HepG2 (cell line): ENCODE results near the gene PLCXD1. TPM values are rescaled to one million over a fixed set of nuclear protein-coding genes. Genes with fewer than 3 reads are reported as not detected.

Experiments
- NAIF1 ChIP-seq: sonication (generic); formaldehyde crosslinking; IDR thresholded peaks from 2 replicates; pipeline ENCODE4 v1.5.0; 2020; ENCODE audit warnings: mild to moderate bottlenecking, missing genetic modification reagents, borderline replicate concordance
- RNF2 ChIP-seq: fragments of 450-650 bp; conservative IDR thresholded peaks from 2 replicates; pipeline ENCODE4 v1.6.1; 2016; ENCODE audit warnings: low read depth
- STAT5B ChIP-seq: sonication (generic); formaldehyde crosslinking; IDR thresholded peaks from 2 replicates; pipeline ENCODE4 v1.4.0; 2020; ENCODE audit warnings: missing genetic modification reagents
- ZNF275 ChIP-seq: sonication (generic); formaldehyde crosslinking; IDR thresholded peaks from 2 replicates; pipeline ENCODE4 v1.8.0; 2022; ENCODE audit warnings: missing genetic modification reagents, mild to moderate bottlenecking, inconsistent platforms, borderline replicate concordance
- ZNF616 ChIP-seq: sonication (generic); formaldehyde crosslinking; IDR thresholded peaks from 2 replicates; pipeline ENCODE4 v1.5.0; 2020; ENCODE audit warnings: low read depth, mild to moderate bottlenecking, missing genetic modification reagents
- ZNF672 ChIP-seq: sonication (generic); formaldehyde crosslinking; IDR thresholded peaks from 2 replicates; pipeline ENCODE4 v1.8.1; 2022; ENCODE audit warnings: missing genetic modification reagents
- ZNF75D ChIP-seq: sonication (generic); formaldehyde crosslinking; IDR thresholded peaks from 2 replicates; pipeline ENCODE4 v1.8.1; 2023; ENCODE audit warnings: missing genetic modification reagents, mild to moderate bottlenecking, borderline replicate concordance
- ZNF776 ChIP-seq: sonication (generic); formaldehyde crosslinking; IDR thresholded peaks from 2 replicates; pipeline ENCODE4 v1.4.0; 2020; ENCODE audit warnings: mild to moderate bottlenecking, missing genetic modification reagents
- polyA plus RNA-seq, 8 experiments: library from polyadenylated mRNA; depleted of rRNA in 3 of 8; stranded (reverse) in 7 of 8; unstranded in 1 of 8; fragments of >200 nt; fragmentation: Illumina TruSeq in 4 of 8; extraction: Trizol in 4 of 8; gene quantifications; 2 replicates each; pipeline versions ENCODE4 v1.2.1 to v1.2.3, GENCODE V29; 2011 to 2016; ENCODE audit warnings: low read depth in 4 of 8, missing spikeins in 1 of 8, mixed read lengths in 1 of 8; ENCODE audit not compliant: insufficient read depth in 1 of 8
- total RNA-seq, 5 experiments: library from RNA; depleted of rRNA; stranded (reverse); fragments of >200 nt; fragmentation: Illumina TruSeq; extraction: Trizol; gene quantifications; 2 replicates each; pipeline ENCODE4 v1.2.3, GENCODE V29; 2016; ENCODE audit warnings: low read depth in 1 of 5
- TF ChIP-seq, protein P1 (sequence below): sonication (generic); formaldehyde crosslinking; IDR thresholded peaks from 2 replicates; pipeline ENCODE4 v1.4.0; 2020; ENCODE audit warnings: missing genetic modification reagents, borderline replicate concordance
- TF ChIP-seq, protein P2 (sequence below): sonication (generic); formaldehyde crosslinking; conservative IDR thresholded peaks from 2 replicates; pipeline ENCODE4 v1.4.0; 2020; ENCODE audit warnings: missing genetic modification reagents
- TF ChIP-seq, protein P3 (sequence below): sonication (generic); formaldehyde crosslinking; IDR thresholded peaks from 2 replicates; pipeline ENCODE4 v1.9.0; 2021; ENCODE audit warnings: mild to moderate bottlenecking, missing genetic modification reagents

Gene PLCXD1
- total and polyA plus RNA-seq, 2 of the 13 experiments (the other 11 are each of a cell fraction or from before 2014, with no cell fraction given) = 87.7 to 153 TPM

DNA sequence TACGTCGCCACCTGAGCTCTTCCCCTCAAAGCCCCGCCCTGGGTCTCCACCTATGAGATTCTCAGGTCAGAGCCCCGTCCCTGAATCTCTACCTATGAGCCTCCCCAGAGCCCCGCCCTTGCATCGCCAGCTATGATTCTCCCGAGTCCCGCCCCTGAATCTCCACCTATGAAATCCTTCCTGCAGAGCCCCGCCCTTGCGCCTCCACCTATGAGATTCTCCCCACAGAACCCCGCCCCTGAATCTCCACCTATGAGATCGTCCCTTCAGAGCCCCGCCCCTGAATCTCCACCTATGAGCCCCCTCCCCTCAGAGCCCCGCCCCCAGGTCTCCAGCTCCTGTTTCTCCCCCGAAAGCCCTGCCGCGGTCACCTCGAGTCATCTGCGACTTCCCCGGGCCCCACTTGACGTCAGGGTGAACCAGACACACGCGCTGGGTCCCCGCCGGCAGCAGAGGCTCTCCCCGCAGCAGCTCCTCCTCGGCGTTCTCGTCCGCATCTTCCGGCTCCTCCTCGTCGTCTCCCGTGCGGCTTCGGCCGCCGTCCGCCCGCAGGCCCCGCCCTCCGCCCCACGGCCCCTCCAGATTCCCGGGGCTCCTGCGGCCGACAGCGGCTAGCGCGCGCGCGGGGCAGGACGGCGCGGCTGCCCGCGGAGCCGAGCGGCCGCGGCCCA is 37.0 kb downstream of the PLCXD1 start (continued):
- TF ChIP-seq, protein P1, sequence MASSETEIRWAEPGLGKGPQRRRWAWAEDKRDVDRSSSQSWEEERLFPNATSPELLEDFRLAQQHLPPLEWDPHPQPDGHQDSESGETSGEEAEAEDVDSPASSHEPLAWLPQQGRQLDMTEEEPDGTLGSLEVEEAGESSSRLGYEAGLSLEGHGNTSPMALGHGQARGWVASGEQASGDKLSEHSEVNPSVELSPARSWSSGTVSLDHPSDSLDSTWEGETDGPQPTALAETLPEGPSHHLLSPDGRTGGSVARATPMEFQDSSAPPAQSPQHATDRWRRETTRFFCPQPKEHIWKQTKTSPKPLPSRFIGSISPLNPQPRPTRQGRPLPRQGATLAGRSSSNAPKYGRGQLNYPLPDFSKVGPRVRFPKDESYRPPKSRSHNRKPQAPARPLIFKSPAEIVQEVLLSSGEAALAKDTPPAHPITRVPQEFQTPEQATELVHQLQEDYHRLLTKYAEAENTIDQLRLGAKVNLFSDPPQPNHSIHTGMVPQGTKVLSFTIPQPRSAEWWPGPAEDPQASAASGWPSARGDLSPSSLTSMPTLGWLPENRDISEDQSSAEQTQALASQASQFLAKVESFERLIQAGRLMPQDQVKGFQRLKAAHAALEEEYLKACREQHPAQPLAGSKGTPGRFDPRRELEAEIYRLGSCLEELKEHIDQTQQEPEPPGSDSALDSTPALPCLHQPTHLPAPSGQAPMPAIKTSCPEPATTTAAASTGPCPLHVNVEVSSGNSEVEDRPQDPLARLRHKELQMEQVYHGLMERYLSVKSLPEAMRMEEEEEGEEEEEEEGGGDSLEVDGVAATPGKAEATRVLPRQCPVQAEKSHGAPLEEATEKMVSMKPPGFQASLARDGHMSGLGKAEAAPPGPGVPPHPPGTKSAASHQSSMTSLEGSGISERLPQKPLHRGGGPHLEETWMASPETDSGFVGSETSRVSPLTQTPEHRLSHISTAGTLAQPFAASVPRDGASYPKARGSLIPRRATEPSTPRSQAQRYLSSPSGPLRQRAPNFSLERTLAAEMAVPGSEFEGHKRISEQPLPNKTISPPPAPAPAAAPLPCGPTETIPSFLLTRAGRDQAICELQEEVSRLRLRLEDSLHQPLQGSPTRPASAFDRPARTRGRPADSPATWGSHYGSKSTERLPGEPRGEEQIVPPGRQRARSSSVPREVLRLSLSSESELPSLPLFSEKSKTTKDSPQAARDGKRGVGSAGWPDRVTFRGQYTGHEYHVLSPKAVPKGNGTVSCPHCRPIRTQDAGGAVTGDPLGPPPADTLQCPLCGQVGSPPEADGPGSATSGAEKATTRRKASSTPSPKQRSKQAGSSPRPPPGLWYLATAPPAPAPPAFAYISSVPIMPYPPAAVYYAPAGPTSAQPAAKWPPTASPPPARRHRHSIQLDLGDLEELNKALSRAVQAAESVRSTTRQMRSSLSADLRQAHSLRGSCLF = no peak
- TF ChIP-seq ZNF275 (CRISPR knock-in tag) (no peak), ZNF776 (CRISPR knock-in tag) (no peak), ZNF672 (CRISPR knock-in tag) (no peak), ZNF75D (no peak), NAIF1 (CRISPR knock-in tag) (no peak), ZNF616 (CRISPR knock-in tag) (no peak), RNF2 (no peak; the same call in 1 of the 2 replicates), STAT5B (no peak)
- TF ChIP-seq, protein P2, sequence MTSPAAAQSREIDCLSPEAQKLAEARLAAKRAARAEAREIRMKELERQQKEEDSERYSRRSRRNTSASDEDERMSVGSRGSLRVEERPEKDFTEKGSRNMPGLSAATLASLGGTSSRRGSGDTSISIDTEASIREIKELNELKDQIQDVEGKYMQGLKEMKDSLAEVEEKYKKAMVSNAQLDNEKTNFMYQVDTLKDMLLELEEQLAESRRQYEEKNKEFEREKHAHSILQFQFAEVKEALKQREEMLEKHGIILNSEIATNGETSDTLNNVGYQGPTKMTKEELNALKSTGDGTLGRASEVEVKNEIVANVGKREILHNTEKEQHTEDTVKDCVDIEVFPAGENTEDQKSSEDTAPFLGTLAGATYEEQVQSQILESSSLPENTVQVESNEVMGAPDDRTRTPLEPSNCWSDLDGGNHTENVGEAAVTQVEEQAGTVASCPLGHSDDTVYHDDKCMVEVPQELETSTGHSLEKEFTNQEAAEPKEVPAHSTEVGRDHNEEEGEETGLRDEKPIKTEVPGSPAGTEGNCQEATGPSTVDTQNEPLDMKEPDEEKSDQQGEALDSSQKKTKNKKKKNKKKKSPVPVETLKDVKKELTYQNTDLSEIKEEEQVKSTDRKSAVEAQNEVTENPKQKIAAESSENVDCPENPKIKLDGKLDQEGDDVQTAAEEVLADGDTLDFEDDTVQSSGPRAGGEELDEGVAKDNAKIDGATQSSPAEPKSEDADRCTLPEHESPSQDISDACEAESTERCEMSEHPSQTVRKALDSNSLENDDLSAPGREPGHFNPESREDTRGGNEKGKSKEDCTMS (CRISPR knock-in tag) = no peak
- TF ChIP-seq, protein P3, sequence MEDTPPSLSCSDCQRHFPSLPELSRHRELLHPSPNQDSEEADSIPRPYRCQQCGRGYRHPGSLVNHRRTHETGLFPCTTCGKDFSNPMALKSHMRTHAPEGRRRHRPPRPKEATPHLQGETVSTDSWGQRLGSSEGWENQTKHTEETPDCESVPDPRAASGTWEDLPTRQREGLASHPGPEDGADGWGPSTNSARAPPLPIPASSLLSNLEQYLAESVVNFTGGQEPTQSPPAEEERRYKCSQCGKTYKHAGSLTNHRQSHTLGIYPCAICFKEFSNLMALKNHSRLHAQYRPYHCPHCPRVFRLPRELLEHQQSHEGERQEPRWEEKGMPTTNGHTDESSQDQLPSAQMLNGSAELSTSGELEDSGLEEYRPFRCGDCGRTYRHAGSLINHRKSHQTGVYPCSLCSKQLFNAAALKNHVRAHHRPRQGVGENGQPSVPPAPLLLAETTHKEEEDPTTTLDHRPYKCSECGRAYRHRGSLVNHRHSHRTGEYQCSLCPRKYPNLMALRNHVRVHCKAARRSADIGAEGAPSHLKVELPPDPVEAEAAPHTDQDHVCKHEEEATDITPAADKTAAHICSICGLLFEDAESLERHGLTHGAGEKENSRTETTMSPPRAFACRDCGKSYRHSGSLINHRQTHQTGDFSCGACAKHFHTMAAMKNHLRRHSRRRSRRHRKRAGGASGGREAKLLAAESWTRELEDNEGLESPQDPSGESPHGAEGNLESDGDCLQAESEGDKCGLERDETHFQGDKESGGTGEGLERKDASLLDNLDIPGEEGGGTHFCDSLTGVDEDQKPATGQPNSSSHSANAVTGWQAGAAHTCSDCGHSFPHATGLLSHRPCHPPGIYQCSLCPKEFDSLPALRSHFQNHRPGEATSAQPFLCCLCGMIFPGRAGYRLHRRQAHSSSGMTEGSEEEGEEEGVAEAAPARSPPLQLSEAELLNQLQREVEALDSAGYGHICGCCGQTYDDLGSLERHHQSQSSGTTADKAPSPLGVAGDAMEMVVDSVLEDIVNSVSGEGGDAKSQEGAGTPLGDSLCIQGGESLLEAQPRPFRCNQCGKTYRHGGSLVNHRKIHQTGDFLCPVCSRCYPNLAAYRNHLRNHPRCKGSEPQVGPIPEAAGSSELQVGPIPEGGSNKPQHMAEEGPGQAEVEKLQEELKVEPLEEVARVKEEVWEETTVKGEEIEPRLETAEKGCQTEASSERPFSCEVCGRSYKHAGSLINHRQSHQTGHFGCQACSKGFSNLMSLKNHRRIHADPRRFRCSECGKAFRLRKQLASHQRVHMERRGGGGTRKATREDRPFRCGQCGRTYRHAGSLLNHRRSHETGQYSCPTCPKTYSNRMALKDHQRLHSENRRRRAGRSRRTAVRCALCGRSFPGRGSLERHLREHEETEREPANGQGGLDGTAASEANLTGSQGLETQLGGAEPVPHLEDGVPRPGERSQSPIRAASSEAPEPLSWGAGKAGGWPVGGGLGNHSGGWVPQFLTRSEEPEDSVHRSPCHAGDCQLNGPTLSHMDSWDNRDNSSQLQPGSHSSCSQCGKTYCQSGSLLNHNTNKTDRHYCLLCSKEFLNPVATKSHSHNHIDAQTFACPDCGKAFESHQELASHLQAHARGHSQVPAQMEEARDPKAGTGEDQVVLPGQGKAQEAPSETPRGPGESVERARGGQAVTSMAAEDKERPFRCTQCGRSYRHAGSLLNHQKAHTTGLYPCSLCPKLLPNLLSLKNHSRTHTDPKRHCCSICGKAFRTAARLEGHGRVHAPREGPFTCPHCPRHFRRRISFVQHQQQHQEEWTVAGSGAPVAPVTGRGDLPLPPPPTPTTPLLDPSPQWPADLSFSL (CRISPR knock-in tag) = no peak
